ENCODE measurements around the gene B3GALT6.

DNA sequence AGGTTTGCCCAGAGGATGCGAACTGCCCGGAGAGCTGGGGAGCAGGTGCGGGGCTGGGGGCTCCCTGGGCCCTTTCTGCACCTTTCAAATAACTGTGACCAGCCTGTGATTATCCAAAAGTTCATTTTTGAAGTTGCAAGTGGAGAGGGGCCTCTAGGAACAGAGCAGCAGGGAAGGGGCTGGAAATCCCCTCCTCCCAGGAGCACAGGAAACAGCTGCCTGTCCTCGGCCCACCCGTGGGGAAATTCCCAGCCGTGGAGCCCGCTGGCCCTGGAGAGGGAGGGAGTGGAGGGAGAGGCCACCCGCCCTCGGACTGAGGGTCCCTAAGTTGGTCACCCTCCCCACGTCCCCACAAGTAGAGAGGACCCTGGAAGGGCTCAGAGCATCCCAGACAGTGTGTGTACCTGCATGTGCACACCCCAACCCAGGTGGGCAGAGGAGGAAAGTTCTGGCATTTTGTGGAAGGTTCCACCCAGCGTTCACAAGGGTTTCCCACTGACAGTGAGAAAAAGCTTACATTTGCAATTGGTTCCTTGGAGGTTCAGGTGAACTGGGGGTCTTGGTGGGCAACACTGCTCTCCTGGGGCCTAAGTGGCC, 16.9 kb upstream of the B3GALT6 start:
- no peak for TF ChIP-seq POLR2A (IDR thresholded peaks at IDR 0.05; ENCODE audit: low read length)
- TF ChIP-seq GATA1 (IDR thresholded peaks at IDR 0.05; ENCODE audit: low read depth, low read length) = no peak
